HG03460 (cell line): Measurements from ENCODE around the gene EVI2A.
"Not testable (repeated sequence)": the region's sequence is repeated elsewhere in the genome, so short reads cannot be mapped to it uniquely, and the experiment has no call there.

ENCODE experiments used
- ATAC-seq: cut with Tn5 transposase; IDR thresholded peaks from one replicate; pipeline ENCODE4 v1.9.1; 2021; ENCODE audit not compliant: unreplicated experiment

Gene EVI2A

DNA sequence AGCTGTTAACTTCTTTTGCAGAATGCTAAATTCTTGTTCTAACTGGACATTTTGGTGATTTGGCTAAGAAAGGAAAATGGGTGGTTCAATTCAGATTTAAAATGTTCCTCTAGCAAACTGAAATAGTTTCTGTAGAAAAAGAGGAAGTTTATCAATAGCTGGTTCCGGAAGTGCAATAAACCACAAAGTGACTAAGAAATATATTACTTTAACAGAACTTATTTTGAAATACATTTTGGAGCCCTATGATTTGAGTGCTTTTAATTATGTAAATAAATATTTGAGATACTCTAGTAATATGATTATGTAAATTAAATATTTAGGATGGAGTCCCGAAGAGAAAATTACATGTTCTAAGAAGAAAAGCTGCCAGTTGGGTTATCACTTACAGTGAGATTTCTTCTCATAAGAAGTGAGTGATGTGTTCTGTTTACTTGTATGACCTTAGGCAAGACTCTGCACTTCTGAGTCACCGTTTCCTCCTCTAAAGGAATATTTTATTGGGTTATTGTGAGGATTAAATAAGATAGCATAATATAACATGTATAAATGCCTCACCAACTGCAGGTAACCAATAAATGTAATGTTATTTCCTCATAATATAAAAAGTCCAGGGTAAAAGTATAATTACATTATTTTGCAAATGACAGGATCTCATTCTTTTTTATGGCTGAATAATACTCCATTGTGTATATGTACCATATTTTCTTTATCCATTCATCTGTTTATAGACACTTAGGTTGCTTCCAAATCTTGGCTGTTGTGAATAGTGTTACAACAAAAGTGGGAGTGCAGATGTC lies 7.2 kb downstream of the EVI2A start, which contains the start of gene EVI2B:
Gene EVI2B, minus strand, starts transcription at position 73 of the 800 bp plus-strand sequence. CDS start 8,445 bp downstream, outside the sequence.
- ATAC-seq: no peak

DNA sequence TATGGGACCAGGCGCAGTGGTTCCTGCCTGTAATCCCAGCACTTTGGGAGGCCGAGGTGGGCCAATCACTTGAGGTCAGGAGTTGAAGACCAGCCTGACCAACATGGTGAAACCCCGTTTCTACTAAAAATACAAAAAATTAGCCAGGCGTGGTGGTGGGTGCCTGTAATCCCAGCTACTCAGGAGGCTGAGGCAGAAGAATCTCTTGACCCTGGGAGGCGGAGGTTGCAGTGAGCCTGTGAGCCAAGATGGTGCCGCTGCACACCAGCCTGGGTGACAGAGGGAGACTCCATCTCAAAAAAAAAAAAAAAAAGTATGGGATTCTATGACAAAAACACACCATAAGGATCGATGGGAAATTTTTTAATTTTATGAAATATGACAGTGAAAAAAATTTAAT lies 9.2 kb downstream of the EVI2A start:
- not testable (repeated sequence) for ATAC-seq

DNA sequence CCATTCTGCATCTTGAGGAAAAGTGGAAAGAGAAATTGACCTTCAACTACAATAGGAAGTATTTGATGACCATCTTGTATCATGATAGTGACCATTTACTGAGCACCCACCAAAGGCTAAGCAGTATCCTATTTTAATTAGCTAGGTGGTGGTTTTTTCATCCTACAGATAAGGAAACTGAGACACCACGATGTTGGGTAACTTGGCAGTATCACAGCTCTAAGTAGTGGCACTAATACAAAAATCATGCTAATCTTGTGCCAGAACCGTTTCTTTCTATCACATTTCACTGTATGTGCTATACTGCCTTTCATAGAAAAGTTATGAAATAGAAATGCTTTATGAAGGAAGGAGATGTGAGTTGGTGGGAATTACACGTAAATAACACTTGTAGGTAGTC lies 9.9 kb downstream of the EVI2A start:
- no peak for ATAC-seq

DNA sequence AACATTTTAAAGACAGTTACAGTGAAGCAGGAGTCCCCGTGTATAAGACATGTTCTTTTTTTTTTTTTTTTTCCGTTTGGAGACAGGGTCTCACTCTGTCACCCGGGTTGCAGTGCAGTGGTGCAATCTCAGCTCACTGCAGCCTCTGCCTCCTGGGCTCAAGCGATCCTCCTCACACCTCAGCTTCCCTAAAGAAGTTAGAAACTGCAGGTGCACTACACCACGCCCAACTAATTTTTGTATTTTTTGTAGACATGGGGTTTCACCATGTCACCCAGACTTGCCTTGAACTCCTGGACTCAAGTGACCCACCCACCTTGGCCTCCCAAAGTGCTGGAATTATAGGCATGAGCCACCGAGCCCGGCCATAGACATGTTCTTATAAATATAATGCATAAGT lies 10.5 kb downstream of the EVI2A start:
- no peak for ATAC-seq

DNA sequence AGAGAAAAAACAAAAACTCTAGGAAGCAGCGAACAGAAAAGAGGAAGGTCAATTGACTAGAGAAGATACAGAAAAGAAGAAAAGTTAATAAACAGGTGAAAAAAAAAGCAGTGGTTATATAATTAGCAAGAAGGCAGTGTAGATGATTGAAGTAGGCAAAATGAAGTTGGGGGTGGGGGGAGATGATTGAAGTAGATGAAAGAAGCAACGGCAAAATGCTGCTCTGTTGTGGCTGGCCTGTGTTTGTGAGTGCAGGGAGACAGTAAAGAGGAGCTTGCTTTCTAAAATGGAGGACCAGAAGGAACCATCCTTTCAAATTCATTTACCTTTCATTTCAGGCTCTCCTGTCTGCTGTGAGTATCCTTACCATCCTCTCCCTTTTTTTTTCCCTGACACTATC lies 11.2 kb downstream of the EVI2A start:
- no peak for ATAC-seq

DNA sequence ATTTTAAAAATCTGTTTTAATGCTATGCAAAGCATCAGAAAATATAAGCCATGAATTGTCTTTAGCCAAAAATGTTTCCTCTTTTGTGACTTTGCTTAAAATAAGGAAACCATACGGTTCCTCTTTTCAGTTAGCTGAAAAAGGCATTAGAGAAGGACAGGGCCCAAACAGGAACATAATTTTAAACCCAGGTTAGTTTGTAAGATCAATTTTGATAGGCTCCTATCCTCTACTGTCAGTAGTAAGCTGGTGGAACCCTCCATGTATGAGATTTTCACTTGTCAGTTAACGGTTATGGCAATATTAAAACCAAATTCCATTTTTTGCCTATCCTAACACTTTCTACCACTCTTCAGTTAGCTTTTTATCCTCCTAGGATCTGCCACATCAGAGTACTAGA lies 11.9 kb downstream of the EVI2A start:
- no peak for ATAC-seq

DNA sequence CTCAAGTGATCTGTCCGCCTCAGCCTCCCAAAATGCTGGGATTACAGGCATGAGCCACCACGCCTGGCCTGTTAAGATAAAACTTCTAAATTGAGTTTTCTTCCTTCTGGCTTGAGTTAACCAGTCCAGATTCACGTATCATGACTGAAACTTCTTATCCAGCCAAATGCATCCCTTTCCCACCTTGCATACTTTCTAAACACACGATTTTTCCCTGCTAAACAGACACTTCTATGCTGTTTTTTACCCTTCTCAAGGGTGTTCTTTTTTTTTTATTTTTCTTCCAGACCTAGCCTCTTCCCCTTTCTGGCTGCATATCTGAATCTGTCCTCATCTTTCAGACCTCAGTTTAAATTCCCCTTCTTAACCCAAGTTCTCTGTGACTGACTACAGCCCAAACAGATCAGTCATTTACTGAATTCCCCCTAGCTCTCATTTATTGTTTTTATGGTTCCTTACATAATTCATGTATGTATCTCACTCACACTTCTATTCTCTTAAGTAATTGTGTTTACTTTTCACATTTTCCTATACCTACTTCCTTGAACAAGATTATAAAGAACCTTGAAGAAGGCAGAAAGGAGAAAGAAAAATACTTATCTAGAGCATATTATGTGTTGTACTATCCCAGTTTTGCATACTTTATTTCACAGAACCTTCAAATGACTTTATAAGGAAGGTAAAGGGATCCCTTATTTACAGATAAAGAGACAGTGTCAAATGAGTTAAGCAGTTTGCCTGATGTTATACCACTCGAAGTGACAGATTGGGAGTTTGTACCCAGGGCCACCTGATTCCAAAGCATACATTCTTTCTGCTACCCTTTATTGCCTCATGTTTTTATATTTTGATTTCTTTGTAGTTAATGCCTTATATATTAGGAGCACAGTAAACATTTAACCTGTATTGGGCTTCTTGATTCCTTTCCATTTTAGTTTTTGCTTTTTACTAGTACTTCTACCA lies 12.8 kb downstream of the EVI2A start:
- no peak for ATAC-seq

DNA sequence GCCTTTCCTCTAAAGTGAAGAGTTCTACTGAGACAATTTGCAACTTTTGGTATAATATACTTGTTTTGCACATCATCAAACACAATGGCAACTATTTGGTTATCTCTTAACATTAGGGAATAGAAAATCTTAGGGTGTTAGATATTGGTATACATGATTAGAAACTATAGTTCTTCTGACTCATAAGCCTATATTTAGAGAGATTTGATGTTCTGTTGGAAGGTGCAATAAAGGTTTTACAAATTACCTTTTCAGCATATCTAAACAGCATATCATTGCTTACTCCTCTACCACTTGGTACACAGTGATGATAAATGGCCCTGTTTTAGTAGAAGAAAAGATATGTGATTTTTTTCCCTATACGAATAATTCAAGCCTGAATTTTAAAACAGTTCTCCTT lies 13.8 kb downstream of the EVI2A start:
- no peak for ATAC-seq

DNA sequence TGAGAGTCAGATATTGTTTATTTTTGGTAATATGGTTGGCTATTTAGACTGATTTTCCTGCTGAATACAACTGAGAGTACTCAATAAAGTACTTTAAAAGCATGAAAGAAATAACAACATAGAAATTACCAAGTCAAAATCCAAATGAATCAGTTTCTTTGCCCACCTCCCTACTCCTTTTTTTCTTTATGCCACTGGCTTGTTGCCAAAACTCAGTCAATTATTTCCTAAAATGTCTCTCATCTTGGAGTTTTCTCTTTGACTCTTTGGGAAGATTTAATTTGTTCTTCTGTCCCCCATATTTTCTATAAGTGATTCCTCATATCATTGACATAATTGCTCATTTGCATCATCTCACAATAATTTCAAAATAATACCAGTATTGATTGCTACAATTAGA lies 21.8 kb downstream of the EVI2A start:
- ATAC-seq: no peak

DNA sequence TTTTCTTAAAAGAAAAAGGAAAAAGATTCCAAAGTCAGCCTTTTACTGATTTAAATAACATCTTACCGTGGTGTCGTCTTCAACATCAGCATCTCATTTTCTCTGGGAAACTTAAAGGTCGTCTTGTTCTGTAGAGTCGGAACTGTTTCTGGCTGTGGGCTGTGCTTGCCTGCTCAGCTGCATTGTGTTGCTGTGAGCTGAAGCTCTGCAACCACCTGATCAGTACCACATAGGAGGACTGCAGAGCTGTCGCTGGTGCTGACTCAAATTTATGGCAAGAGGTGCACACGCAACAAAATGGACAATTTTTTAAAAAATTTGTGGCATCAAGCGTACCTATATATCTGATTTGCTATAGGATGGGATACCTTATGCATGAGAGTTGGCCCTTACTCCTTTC lies 24.3 kb downstream of the EVI2A start, which contains the start of gene OMG:
Gene OMG, minus strand, starts transcription at position 150 of the 400 bp plus-strand sequence. CDS start 908 bp downstream, outside the sequence.
- no peak for ATAC-seq

DNA sequence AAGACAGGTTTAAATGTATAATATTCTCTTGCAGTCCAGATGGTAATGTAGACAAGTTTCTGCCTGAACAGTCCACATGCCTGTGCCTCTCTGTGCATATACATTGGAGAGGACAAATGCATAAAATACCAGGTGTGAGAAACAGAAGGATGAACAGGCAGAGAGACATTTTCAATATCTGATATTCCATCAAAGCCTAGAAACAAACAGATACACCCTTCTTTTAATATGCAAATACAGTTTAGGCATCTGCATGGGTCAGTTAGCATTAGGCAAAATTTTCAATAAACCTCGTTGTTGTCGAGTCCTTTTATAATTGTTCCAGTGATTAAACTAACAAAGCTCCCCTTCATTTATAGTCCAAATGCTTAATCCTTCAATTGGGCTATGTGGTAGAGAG lies 25.3 kb downstream of the EVI2A start:
- ATAC-seq: no peak

DNA sequence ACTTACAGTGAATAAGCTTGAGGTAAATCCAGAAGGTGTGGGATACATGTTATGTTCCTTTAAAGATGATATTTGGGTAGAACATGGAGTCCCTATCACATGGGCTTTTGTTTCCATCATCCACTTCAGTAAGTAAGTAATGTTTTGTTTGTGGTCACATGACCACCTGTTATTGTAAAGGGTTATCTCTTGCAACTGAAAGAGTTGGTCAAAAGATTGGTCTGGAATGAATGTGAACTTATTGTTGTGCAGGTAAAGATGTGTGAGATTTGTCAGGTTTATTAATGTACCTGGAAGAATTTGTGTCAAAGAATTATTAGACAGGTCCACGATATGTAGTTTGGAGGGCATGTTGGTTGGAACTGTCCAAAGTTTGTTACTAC lies 25.9 kb downstream of the EVI2A start:
- no peak for ATAC-seq

DNA sequence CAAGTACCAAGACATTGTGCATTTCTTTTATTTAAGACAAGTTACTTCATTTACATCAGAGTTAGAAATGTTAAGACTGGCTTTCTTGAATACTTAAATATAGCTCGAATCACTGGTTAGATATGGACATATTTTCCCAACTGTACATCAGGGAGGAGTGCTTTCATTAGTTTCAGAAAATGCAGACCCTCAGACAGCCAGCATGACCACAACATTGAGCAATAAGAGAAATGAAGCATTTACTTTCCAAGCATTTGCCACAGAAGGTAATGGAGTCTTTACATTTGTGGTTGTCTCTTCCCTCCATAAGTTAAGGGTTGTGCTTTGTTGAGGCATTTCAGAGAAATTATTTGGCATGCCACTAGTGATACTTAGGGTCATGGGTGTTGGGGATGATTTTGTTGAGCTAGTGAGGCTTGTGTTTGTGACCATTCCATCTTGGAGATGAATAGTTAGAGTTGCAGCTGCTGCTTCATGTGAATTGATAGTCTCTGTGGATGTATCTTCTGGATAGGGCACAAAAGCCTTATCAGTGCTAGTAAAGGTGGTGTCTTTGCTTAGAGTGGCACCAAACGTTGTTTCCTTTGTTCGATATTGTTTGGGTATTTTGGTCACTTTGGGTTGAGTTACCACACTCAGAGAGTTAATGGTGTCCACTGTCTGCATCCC lies 26.5 kb downstream of the EVI2A start:
- no peak for ATAC-seq

DNA sequence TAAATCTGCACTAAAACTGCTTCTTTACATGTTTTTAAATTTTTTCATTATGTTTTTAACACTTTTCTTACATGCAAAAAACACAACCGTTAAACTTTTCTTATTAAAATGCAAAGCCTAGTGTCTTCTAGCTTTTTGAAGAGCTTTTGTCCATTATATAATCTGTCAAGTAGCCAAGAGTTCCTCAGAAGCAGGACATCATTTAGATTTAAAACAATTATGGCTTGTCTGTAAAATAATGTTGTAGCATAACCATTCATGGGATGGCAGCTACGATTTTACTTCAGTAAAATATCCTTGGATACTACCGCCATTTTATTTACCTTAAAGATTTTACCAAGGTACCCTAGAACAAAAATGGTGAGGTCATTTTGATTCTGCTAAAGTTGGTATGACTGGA lies 27.2 kb downstream of the EVI2A start:
- ATAC-seq: no peak

DNA sequence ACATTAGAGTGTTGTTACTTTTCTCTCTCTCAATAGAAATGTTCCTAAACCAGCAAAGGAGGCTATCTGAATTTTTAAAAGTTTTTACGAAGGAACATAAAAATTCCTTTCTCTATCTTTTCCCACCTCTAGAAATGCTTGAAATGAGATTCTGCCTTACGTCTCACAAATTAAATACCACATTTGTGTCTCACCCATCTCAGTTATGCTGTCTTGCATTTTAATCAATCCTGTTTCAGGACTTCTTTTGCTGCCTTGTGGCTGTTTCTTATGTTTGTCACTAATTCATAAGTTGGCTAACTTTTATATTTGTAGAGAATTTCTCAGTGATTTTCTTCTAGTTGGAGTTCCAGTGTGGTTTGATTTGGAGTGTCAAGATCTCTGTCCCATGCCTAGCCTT lies 27.8 kb downstream of the EVI2A start:
- ATAC-seq: no peak

DNA sequence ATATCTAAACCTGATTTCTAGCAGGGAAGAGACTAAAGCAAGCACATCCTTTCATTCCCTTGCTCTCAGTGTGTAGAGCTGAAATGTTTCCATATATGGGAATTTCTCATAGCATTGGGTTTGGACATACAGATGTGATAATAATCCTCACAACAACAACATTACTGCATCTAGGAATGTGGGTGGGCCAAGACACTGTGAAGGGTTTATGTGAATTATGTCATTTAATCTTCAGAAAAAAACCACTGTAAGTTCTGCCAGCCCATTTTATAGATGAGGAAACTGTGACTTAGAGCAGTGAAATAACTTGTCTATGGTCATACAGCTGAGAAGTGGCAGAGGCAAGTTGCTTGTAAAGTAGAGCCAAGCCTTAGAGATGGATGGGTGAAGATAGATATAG lies 29.6 kb downstream of the EVI2A start:
- no peak for ATAC-seq

DNA sequence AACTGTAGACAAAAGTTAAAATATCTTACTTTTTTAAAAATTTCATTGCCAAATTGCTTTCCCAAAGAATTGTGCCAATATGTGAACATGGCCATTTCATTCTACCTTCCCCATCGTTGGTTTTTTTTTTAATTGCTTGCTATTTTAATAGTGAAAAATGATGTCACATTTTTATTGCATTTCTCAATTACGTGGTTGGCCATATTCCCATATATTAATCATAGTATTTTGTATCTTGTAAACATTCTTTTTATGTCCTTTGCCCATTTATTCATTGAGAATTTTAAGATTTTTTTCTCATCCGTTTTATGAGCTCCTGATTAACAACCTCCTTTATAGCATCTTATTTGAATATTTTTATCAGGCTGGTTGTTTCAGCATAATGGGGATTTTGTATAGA lies 31.6 kb downstream of the EVI2A start:
- no peak for ATAC-seq

DNA sequence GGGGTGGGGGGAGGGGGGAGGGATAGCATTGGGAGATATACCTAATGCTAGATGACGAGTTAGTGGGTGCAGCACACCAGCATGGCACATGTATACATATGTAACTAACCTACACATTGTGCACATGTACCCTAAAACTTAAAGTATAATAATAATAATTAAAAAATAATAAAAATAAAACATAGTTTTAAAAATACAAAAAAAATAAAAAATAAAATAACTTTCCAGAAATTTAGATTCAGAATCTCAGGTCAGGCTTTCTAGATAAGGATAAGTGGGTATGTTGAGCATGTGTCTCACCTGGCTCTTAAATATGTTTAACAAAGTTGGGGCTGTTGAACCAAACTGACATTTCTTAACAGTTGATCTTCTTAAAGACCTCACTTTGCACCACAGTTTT lies 33.5 kb downstream of the EVI2A start:
- ATAC-seq: not testable (repeated sequence)

DNA sequence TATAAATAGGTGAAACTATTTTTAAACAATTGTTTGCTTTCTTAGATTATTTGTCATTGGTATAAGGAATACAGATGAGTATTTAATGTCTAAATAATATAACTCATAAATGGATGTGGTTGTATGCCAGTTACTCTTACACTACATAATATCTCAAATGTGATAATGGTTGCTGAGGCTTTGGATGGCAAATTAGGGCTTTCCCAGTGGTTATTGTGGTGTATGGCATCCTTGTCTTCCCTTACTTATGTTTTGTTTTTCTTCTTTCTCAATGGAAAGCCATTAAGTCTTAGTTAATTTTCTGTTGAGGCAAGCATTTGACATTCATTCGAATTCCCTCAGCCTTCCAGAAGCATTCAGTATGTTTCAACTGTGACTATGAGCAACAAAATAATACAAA lies 34.8 kb downstream of the EVI2A start:
- ATAC-seq: no peak

DNA sequence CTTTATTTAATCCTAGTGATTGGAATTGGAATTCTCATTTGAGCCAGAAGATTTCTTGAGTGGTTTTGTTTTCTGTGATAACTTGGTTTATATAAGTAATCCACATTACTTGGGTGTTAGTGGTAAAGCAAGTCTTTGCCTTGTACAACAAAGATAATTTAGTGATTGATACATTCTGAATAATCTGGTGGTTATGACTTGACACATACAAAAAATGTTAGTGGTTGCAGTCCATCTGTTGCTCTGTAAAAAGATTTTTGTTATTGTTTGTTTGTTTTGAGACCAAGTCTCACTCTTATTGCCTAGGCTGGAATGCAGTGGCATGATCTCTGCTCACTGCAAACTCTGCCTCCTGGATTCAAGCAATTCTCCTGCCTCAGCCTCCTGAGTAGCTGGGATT lies 37.6 kb downstream of the EVI2A start:
- no peak for ATAC-seq

DNA sequence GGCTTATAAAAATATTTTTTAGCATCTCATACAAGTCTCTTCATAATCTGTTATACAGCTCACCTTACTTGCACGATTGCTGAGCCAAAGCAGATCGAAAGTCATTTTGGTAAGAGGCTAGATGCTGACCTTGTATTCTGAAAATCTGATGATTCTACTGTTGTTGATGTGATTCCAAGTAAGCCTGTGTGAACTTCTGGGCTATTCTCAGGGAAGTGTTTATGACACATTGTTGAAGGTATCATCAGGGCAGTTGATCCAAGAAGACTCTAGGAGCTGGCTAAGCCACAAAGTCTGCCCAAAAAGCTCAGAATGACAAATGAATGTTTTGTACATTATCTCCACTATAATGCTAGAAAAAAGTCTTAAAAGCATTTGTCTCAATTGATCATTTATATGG lies 40.4 kb downstream of the EVI2A start:
- no peak for ATAC-seq
